SK-N-SH treated with all-trans-retinoic acid at 6 μM for 48 hours (cell line): ENCODE data around the gene ARRDC2.

ENCODE experiments used
- ATAC-seq: fragments of 200-7000 bp; cut with Tn5 transposase; 3 replicates; pipeline ENCODE4 v1.9.1; 2020; ENCODE audit warnings: mild to moderate bottlenecking, moderate library complexity
- ARNTL ChIP-seq: fragments of 450-650 bp; formaldehyde crosslinking; IDR thresholded peaks from 2 replicates; pipeline ENCODE4 v1.5.0; 2020; ENCODE audit warnings: low read depth, mild to moderate bottlenecking, moderate library complexity, borderline replicate concordance
- BACH2 ChIP-seq: fragments of 250-450 bp; sonication (Bioruptor Pico); IDR thresholded peaks from 2 replicates; pipeline ENCODE4 v1.9.0; 2021; ENCODE audit warnings: mild to moderate bottlenecking, borderline replicate concordance
- CSDC2 ChIP-seq: fragments of 250-450 bp; sonication (Bioruptor Pico); IDR thresholded peaks from 2 replicates; pipeline ENCODE4 v1.5.0; 2020; ENCODE audit warnings: mild to moderate bottlenecking, moderate library complexity
- CSRNP3 ChIP-seq: fragments of 250-450 bp; sonication (Bioruptor Pico); IDR thresholded peaks from 2 replicates; pipeline ENCODE4 v1.5.1; 2021; ENCODE audit warnings: mild to moderate bottlenecking, moderate library complexity
- ESRRG ChIP-seq: fragments of 250-450 bp; sonication (Bioruptor Pico); IDR thresholded peaks from 2 replicates; pipeline ENCODE4 v1.6.1; 2021; ENCODE audit warnings: mild to moderate bottlenecking
- GLIS3 ChIP-seq: fragments of 250-450 bp; sonication (Bioruptor Pico); IDR thresholded peaks from 2 replicates; pipeline ENCODE4 v1.5.0; 2020; ENCODE audit warnings: mild to moderate bottlenecking, moderate library complexity
- ISL1 ChIP-seq: fragments of 250-450 bp; sonication (Bioruptor Pico); IDR thresholded peaks from 2 replicates; pipeline ENCODE4 v2.1.2; 2022; ENCODE audit warnings: mild to moderate bottlenecking, moderate library complexity
- OSR1 ChIP-seq: fragments of 250-450 bp; sonication (Bioruptor Pico); IDR thresholded peaks from 2 replicates; pipeline ENCODE4 v1.8.0; 2022; ENCODE audit warnings: moderate library complexity, mild to moderate bottlenecking, inconsistent platforms
- POU6F1 ChIP-seq: fragments of 250-450 bp; sonication (Bioruptor Pico); IDR thresholded peaks from 2 replicates; pipeline ENCODE4 v1.8.0; 2021; ENCODE audit warnings: low read depth, mild to moderate bottlenecking, moderate library complexity, borderline replicate concordance
- PPARA ChIP-seq: fragments of 250-450 bp; sonication (Bioruptor Pico); IDR thresholded peaks from 2 replicates; pipeline ENCODE4 v1.5.0; 2020; ENCODE audit warnings: mild to moderate bottlenecking, borderline replicate concordance
- RARB ChIP-seq: fragments of 250-450 bp; sonication (Bioruptor Pico); IDR thresholded peaks from 2 replicates; pipeline ENCODE4 v1.8.0; 2021; ENCODE audit warnings: mild to moderate bottlenecking, moderate library complexity
- TCF4 ChIP-seq: fragments of 250-450 bp; sonication (Bioruptor Pico); IDR thresholded peaks from 2 replicates; pipeline ENCODE4 v1.8.0; 2021; ENCODE audit warnings: mild to moderate bottlenecking, moderate library complexity, borderline replicate concordance
- TOX ChIP-seq: fragments of 250-450 bp; sonication (Bioruptor Pico); IDR thresholded peaks from 2 replicates; pipeline ENCODE4 v1.8.0; 2021; ENCODE audit warnings: mild to moderate bottlenecking, moderate library complexity, borderline replicate concordance
- TSHZ2 ChIP-seq: fragments of 250-450 bp; sonication (Bioruptor Pico); IDR thresholded peaks from 2 replicates; pipeline ENCODE4 v1.5.0; 2020; ENCODE audit warnings: mild to moderate bottlenecking, moderate library complexity
- ZC3H10 ChIP-seq: fragments of 250-450 bp; sonication (Bioruptor Pico); IDR thresholded peaks from 2 replicates; pipeline ENCODE4 v1.5.1; 2021; ENCODE audit warnings: mild to moderate bottlenecking, moderate library complexity
- ZFP3 ChIP-seq: fragments of 250-450 bp; sonication (Bioruptor Pico); IDR thresholded peaks from 2 replicates; pipeline ENCODE4 v1.5.0; 2020; ENCODE audit warnings: mild to moderate bottlenecking, moderate library complexity
- ZFP30 ChIP-seq: fragments of 450-650 bp; formaldehyde crosslinking; IDR thresholded peaks from 2 replicates; pipeline ENCODE4 v1.5.0; 2022; ENCODE audit warnings: mild to moderate bottlenecking, moderate library complexity
- ZNF565 ChIP-seq: fragments of 450-650 bp; formaldehyde crosslinking; conservative IDR thresholded peaks from 2 replicates; pipeline ENCODE4 v1.5.0; 2020; ENCODE audit warnings: low read depth, mild to moderate bottlenecking, moderate library complexity
- ZNF70 ChIP-seq: fragments of 450-650 bp; formaldehyde crosslinking; IDR thresholded peaks from 2 replicates; pipeline ENCODE4 v1.5.0; 2020; ENCODE audit warnings: mild to moderate bottlenecking, moderate library complexity
- ZNF8 ChIP-seq: fragments of 450-650 bp; formaldehyde crosslinking; IDR thresholded peaks from 2 replicates; pipeline ENCODE4 v1.5.0; 2020; ENCODE audit warnings: mild to moderate bottlenecking, moderate library complexity
- TF ChIP-seq, protein P1 (sequence below): fragments of 250-450 bp; sonication (Bioruptor Pico); IDR thresholded peaks from 2 replicates; pipeline ENCODE4 v1.5.1; 2020; ENCODE audit warnings: low read depth, mild to moderate bottlenecking, moderate library complexity
- TF ChIP-seq, protein P2 (sequence below): fragments of 250-450 bp; sonication (Bioruptor Pico); IDR thresholded peaks from 2 replicates; pipeline ENCODE4 v1.8.0; 2020; ENCODE audit warnings: mild to moderate bottlenecking, moderate library complexity, borderline replicate concordance

The ARRDC2 gene

DNA sequence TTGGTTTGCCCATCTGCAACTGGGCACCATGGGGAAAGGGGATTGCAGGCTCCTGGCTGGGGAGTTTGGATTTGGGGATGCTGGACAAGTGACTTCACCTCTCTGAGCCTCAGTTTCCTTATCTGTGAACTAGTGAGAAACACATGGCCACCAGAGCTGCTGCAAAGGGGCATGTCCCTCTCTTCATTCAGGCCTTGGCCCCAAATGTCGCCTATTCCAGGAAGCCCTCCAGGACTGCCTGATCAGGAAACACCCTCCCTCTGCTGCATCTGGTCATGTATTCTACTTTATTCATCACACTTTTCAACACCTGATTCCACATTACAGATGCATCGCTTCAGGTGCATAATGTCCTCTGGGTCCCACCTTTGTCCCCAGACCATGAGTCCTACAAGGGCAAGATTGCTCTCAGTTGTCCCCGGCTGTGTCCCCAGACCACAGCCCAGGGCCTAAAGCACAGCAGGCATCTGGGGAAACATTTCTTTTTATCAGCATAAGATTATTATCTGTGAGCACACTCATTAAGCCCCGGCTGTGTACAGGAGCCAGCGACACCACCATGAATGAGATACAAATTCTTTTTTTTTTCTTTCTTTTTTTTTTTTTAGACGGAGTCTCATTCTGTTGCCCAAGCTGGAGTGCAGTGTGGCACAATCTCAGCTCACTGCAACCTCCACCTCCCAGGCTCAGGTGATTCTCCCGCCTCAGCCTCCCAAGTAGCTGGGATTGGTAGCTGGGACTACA, 37.5 kb downstream of the ARRDC2 start:
- no peak for TF ChIP-seq ZNF70 (CRISPR knock-in tag)
- TF ChIP-seq, protein P1, sequence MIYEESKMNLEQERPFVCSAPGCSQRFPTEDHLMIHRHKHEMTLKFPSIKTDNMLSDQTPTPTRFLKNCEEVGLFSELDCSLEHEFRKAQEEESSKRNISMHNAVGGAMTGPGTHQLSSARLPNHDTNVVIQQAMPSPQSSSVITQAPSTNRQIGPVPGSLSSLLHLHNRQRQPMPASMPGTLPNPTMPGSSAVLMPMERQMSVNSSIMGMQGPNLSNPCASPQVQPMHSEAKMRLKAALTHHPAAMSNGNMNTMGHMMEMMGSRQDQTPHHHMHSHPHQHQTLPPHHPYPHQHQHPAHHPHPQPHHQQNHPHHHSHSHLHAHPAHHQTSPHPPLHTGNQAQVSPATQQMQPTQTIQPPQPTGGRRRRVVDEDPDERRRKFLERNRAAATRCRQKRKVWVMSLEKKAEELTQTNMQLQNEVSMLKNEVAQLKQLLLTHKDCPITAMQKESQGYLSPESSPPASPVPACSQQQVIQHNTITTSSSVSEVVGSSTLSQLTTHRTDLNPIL (CRISPR knock-in tag): no peak
- TF ChIP-seq ZFP30 (CRISPR knock-in tag): no peak
- no peak for TF ChIP-seq ZFP3
- no peak for TF ChIP-seq PPARA
- TF ChIP-seq GLIS3 (CRISPR knock-in tag): no peak
- no peak for TF ChIP-seq TCF4
- TF ChIP-seq ZC3H10 (CRISPR knock-in tag): no peak
- TF ChIP-seq ISL1 (CRISPR knock-in tag): no peak
- TF ChIP-seq TSHZ2 (CRISPR knock-in tag): no peak
- no peak for TF ChIP-seq RARB
- TF ChIP-seq POU6F1: no peak
- no peak for TF ChIP-seq BACH2
- TF ChIP-seq ZNF8 (CRISPR knock-in tag): no peak
- TF ChIP-seq ZNF565 (CRISPR knock-in tag): no peak
- no peak for TF ChIP-seq ARNTL
- TF ChIP-seq TOX (CRISPR knock-in tag): no peak
- TF ChIP-seq ESRRG (CRISPR knock-in tag): no peak
- no peak for TF ChIP-seq OSR1 (CRISPR knock-in tag)
- TF ChIP-seq CSDC2 (CRISPR knock-in tag): no peak
- no peak for ATAC-seq

GRCh38 chr19:18046059-18046718, 38.2 kb downstream of the ARRDC2 start:
- peak; percentile 80 for ATAC-seq
- no peak for TF ChIP-seq OSR1 (CRISPR knock-in tag)
- no peak for TF ChIP-seq ESRRG (CRISPR knock-in tag)
- no peak for TF ChIP-seq BACH2
- no peak for TF ChIP-seq CSDC2 (CRISPR knock-in tag)
- no peak for TF ChIP-seq ZNF8 (CRISPR knock-in tag)
- TF ChIP-seq, protein P1 (CRISPR knock-in tag): no peak
- no peak for TF ChIP-seq TSHZ2 (CRISPR knock-in tag)
- no peak for TF ChIP-seq CSRNP3 (CRISPR knock-in tag)
- TF ChIP-seq RARB: no peak
- TF ChIP-seq GLIS3 (CRISPR knock-in tag): no peak
- TF ChIP-seq POU6F1: no peak
- TF ChIP-seq ZNF565 (CRISPR knock-in tag): no peak
- TF ChIP-seq, protein P2, sequence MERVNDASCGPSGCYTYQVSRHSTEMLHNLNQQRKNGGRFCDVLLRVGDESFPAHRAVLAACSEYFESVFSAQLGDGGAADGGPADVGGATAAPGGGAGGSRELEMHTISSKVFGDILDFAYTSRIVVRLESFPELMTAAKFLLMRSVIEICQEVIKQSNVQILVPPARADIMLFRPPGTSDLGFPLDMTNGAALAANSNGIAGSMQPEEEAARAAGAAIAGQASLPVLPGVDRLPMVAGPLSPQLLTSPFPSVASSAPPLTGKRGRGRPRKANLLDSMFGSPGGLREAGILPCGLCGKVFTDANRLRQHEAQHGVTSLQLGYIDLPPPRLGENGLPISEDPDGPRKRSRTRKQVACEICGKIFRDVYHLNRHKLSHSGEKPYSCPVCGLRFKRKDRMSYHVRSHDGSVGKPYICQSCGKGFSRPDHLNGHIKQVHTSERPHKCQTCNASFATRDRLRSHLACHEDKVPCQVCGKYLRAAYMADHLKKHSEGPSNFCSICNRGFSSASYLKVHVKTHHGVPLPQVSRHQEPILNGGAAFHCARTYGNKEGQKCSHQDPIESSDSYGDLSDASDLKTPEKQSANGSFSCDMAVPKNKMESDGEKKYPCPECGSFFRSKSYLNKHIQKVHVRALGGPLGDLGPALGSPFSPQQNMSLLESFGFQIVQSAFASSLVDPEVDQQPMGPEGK (CRISPR knock-in tag): no peak
